GM18858 (cell line): ENCODE results near the gene TRIM5.
"Not testable (repeated sequence)": the region's sequence is repeated elsewhere in the genome, so short reads cannot be mapped to it uniquely, and the experiment has no call there.

Source experiments
- ATAC-seq: cut with Tn5 transposase; IDR thresholded peaks from one replicate; pipeline ENCODE4 v1.9.1; 2021; ENCODE audit not compliant: unreplicated experiment

The TRIM5 gene, protein sequence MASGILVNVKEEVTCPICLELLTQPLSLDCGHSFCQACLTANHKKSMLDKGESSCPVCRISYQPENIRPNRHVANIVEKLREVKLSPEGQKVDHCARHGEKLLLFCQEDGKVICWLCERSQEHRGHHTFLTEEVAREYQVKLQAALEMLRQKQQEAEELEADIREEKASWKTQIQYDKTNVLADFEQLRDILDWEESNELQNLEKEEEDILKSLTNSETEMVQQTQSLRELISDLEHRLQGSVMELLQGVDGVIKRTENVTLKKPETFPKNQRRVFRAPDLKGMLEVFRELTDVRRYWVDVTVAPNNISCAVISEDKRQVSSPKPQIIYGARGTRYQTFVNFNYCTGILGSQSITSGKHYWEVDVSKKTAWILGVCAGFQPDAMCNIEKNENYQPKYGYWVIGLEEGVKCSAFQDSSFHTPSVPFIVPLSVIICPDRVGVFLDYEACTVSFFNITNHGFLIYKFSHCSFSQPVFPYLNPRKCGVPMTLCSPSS

GRCh38 chr11:5684646-5685362, at the start of gene TRIM5:
Gene TRIM5 (minus strand): TSS chr11:5685074. CDS start chr11:5680177, 4,897 bp downstream.
- peak; percentile 51 for ATAC-seq

- no peak for ATAC-seq
These were observed 42.8 kb upstream of the TRIM5 start for GRCh38 chr11:5727691-5728090.

GRCh38 chr11:5726351-5726750, 41.5 kb upstream of the TRIM5 start:
- ATAC-seq: no peak

- no peak for ATAC-seq
These were observed 37.7 kb upstream of the TRIM5 start for GRCh38 chr11:5722622-5723021.

DNA sequence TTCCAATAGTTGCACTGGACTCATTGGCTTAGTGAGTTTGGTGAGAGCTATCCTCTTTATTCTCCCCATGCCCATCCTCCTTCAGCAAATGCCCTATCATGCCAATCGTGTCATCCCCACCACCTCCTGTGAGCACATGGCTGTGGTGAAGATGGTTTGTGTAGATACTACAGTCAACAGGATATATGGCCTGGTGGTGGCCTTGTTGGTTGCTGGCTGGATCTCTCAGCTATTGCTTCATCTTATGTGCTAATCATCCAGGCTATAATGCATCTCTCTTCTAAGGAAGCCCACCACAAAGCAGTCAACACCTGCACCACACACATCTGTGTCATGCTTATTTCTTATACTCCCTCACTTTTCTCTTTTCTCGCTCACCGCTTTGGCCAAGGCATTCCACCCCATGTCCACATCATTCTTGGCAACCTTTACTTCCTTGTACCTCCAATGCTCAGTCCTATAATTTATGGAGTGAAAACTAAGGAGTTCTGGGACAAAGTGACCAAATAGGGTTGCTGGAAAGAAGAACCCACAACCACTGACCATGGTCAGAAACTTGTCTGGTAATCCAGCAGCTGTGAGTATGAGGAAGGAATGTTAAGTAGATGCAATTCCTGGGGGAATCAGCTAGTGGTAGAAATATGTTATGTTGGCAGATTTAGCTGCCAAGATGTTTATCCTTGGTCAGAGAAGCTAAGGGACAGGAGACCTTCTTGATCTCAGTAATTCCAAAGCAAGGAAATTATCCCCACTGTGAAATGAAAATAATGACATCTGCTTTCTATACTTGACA, 35.0 kb upstream of the TRIM5 start:
- ATAC-seq: no peak

GRCh38 chr11:5716518-5716917, 31.6 kb upstream of the TRIM5 start:
- ATAC-seq: not testable (repeated sequence)

DNA sequence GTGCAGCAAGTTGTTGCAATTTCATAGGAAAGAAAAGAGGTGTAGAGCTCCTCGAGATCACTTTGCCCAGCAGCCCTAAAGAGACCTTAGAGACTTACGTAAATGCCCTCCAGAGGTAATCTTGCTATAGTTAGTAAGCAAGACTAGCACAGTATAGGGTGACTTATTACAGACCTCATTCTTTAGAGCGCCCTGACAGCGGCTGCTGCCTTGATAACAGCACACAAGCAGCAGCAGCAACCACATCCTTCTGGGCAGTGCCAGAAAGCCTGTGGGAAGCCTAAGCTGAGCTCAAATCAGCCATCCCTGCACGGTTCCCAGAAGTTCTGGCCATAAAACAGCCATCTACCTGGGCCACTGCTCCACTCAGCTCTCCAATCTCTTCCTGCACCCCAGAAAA, 28.8 kb upstream of the TRIM5 start:
- ATAC-seq: no peak

- ATAC-seq: peak; percentile 40
These were observed 27.6 kb upstream of the TRIM5 start for GRCh38 chr11:5712507-5712906.

DNA sequence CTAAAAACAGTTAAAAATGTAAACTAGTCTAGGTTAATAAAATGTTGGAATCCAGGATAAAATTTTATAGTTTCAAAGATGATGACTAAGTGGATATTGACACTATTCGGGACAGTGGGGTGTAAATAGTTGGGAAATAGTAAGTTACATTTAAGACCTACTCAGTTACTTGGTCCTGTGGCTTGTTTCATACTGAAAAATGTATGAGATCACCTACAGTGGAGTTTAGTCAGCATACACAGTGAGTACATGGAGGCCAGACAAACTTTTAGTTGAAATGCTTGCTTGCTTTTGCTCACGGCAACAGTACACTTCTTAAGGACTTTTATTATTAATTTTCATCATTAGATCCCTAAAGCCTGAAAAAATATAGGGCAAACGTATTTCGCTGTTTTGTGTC, 20.8 kb upstream of the TRIM5 start:
- no peak for ATAC-seq

GRCh38 chr11:5703741-5704536, 19.1 kb upstream of the TRIM5 start:
- peak; percentile 69 for ATAC-seq

GRCh38 chr11:5701055-5701577, 16.2 kb upstream of the TRIM5 start:
- no peak for ATAC-seq

DNA sequence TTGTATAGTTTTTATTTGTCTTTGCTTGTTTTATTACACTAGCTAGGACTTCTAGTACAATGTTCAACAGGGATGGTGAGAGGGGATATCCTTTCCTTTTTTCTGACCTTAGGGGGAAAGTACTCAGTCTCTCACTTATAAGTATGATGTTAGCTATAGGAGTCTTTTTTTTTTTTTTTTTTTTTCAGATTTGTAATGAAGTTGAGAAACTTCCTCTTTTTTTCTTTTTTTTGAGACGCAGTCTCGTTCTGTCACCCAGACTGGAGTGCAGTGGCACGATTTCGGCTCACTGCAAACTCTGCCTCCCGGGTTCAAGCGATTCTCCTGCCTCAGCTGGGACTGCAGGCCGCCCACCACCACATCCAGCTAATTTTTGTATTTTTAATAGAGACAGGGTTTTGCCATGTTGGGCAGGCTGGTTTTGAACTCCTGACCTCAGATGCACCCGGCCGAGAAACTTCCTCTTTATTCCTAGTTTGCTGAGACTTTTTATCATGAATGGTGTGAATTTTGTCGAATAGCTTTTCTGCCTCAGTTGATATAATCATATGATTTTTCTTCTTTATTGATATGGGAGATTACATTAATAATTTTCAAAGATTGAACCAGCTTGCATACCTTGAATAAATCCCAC, 15.7 kb upstream of the TRIM5 start:
- ATAC-seq: no peak

GRCh38 chr11:5698281-5698680, 13.4 kb upstream of the TRIM5 start:
- ATAC-seq: no peak

DNA sequence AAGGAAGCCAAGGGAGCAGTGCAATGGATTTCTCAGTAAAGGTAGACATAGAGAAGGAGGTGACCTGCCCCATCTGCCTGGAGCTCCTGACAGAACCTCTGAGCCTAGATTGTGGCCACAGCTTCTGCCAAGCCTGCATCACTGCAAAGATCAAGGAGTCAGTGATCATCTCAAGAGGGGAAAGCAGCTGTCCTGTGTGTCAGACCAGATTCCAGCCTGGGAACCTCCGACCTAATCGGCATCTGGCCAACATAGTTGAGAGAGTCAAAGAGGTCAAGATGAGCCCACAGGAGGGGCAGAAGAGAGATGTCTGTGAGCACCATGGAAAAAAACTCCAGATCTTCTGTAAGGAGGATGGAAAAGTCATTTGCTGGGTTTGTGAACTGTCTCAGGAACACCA, 11.3 kb upstream of the TRIM5 start:
- ATAC-seq: no peak

DNA sequence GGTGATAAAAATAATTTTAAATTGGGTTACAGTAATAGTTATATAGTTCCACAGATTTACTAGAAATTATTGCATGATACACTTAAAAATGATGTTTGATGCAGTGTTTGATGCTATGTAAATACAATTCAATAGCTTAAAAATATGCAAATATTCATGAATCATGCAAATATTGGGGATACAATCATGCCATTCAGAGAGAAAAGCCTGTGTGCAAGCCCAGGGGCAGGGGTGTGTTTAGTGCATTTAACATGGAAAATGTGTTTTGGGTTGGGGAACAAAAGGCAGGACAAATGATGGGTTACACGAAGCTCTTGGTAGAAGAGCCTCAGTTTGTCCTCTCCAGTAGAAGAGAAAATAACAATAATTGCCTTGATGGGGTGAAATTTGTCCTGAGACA, 10.7 kb upstream of the TRIM5 start:
- ATAC-seq: no peak

DNA sequence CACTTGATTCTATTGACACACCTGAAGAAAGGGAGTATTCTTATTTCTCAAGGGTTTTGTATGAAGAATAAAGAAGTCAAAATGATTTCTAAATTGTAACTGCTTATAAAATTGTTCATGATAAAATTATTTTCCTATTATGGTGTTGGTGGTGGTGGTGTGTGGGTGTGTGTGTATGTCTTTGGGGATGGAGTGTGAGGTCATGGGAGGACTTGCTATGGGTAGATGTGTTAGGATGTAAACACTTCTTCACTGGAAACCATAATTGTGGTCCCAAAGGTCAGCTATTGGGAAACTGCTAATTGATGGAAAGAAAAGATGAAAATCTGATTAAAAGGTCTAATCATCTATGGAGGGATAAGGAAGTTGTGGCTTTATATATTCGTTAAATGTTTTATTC, 9.8 kb upstream of the TRIM5 start:
- ATAC-seq: no peak

DNA sequence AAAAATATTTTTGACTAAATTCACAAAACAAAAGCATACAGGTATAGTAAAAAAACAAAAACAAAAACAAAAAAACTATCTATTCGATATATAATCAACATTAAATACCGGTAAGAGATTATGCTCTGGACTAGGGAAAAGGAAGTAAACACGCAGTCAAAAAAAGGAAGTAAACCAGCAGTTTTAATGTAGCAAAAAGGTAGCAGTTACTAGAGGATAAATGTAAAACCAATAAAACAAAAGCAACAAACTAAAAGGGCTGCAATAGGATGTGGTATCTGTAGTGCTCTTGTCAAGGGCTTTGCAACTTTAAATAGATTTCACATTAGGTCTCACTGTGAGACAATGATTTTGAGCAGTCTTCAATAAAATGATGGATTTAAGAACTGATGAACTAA, 7.1 kb upstream of the TRIM5 start:
- no peak for ATAC-seq

DNA sequence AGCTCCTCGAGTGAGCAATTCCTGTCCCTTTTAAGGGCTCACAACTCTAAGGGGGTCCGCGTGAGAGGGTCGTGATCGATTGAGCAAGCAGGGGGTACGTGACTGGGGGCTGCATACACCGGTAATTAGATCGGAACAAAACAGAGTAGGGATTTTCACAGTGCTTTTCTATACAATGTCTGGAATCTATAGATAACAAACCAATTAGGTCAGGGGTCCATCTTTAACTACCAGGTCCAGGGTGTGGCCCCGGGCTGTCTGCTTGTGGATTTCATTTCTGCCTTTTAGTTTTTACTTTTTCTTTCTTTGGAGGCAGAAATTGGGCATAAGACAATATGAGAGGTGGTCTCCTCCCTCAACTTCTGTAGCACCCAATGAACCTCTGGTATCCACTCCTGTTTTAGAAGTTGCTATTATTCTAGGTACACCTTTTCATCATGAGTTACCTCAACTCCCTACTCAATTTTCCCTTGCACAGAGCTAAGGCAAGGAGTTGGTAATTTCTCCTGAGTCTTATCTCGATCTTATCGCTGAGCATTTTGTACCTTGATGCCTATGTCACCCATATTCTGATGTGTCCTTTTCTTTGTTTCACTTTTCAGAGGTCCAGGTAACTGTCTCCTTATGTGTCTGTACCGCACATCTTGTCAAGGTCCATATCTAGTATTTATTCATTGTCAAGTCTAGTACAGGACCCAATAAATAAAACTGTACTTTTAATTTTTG, 6.5 kb upstream of the TRIM5 start:
- ATAC-seq: not testable (repeated sequence)

DNA sequence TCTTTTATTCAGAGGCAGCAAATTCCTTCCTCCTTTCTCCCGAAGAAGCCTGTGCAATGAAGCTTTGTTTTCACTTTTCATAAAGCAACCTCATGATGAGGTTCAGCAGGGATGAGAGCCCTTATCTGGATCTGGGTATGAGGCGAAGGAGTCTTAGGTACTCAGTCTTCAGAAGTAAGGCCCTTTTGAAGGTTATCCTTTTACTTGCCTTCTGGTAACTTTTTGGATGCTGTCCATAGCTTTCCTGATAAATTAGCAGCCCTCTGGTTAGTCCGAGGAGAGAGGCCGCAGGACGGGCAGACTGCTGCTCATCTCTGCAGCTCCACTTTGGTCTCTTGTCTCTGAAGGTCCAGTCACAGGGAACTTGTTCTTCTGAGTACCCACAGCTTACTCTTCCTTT, 5.9 kb upstream of the TRIM5 start:
- ATAC-seq: no peak
